Esophagus muscularis mucosa (tissue), 4 donors: ENCODE measurements around the gene OR14A16.

Source experiments
- EP300 ChIP-seq: sonication (generic); formaldehyde crosslinking; IDR thresholded peaks from one replicate; pipeline ENCODE4 v1.6.1; 2017; ENCODE audit warnings: antibody characterized with exemption
- POLR2A ChIP-seq: fragments of 450-650 bp; IDR thresholded peaks from one replicate; pipeline ENCODE4 v1.6.1; 2017; ENCODE audit warnings: antibody characterized with exemption, moderate library complexity, mild to moderate bottlenecking, low read depth
- POLR2AphosphoS5 ChIP-seq, 2 donors: sonication (generic); formaldehyde crosslinking; IDR thresholded peaks; one replicate each; pipeline ENCODE4 v1.6.1; 2017; ENCODE audit warnings: antibody characterized with exemption in 2 of 2
- TF ChIP-seq, protein P1 (sequence below), 3 experiments: fragments of 200-600 bp in 2 of 3; fragments of 450-650 bp in 1 of 3; sonication (generic) in 2 of 3; IDR thresholded peaks; one replicate each; pipeline ENCODE4 v1.5.1; 2017 to 2019; ENCODE audit warnings: antibody characterized with exemption in 3 of 3, mild to moderate bottlenecking in 2 of 3, moderate library complexity in 1 of 3

DNA sequence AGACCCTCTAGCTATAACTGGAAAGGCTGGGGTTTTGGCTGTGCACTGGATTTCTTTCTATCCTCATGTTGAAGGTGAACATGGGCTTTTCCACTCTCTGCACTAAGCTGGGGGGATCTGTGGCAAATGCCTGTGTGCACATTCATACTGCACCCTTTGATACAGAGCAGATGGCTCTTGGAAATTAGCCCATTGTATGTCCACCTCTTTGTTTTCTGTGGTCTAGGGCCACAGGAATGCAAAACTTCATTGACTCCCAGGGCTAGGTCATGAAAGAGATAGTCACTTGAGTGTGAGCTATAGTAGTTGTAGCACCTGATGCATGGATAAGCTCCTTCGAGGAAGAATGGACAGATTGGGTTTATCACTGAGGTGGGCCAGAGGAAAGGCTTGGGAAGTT, 5.7 kb upstream of the OR14A16 start:
- TF ChIP-seq, protein P1, sequence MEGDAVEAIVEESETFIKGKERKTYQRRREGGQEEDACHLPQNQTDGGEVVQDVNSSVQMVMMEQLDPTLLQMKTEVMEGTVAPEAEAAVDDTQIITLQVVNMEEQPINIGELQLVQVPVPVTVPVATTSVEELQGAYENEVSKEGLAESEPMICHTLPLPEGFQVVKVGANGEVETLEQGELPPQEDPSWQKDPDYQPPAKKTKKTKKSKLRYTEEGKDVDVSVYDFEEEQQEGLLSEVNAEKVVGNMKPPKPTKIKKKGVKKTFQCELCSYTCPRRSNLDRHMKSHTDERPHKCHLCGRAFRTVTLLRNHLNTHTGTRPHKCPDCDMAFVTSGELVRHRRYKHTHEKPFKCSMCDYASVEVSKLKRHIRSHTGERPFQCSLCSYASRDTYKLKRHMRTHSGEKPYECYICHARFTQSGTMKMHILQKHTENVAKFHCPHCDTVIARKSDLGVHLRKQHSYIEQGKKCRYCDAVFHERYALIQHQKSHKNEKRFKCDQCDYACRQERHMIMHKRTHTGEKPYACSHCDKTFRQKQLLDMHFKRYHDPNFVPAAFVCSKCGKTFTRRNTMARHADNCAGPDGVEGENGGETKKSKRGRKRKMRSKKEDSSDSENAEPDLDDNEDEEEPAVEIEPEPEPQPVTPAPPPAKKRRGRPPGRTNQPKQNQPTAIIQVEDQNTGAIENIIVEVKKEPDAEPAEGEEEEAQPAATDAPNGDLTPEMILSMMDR (IDR thresholded peaks at IDR 0.05), result no peak
- TF ChIP-seq POLR2A (no peak), EP300 (no peak), POLR2AphosphoS5 (IDR thresholded peaks at IDR 0.05) (no peak)
